ENCODE measurements around the gene SPCS1. TPM values are rescaled to one million over a fixed set of nuclear protein-coding genes. Genes with fewer than 3 reads are reported as not detected.

The SPCS1 gene
- total RNA-seq, 1 experiment from 2014 or later = 124 TPM

- H3K27me3 ChIP-seq (ENCODE audit: insufficient read depth, low read length) = no peaks in the 10 kb centered on the region
- H3K9me2 ChIP-seq (ENCODE audit: insufficient read depth) = no peaks in the 10 kb centered on the region
- BruUV-seq (replicated peaks) = no TSS peak
- H3K4me2 ChIP-seq (ENCODE audit: low read length) = no peak overlapping the region
- CTCF ChIA-PET = no interaction called here
- H3K4me3 ChIP-seq (replicated peaks in 1 of 2; ENCODE audit: low read depth in 1 of 2, low read length in 2 of 2) = no peak overlapping the region
- DNase-seq (ENCODE audit: low read depth, low spot score) (no peak), ATAC-seq (no peak)
- H3K36me3 ChIP-seq (ENCODE audit: control insufficient read depth in 1 of 2, insufficient read depth in 2 of 2, low read length in 2 of 2) = peaks cover 0 to 3% of the 10 kb centered on the region in 2 experiments; a peak in 1 of 4 replicates
- no peak overlapping the region for H3K9ac ChIP-seq (ENCODE audit: low read length)
- POLR2A ChIA-PET = no interaction called here
- H4K20me1 ChIP-seq (ENCODE audit: insufficient read depth) = no peaks in the 10 kb centered on the region
- H3K9me3 ChIP-seq (ENCODE audit: control insufficient read depth in 1 of 2, insufficient read depth in 1 of 2, low read depth in 1 of 2, low read length in 2 of 2) = no peaks in the 10 kb centered on the region
- H3K27ac ChIP-seq (ENCODE audit: low read depth, low read length) = no peak overlapping the region
- intact Hi-C loops (cut with micrococcal nuclease) = no loop called here
- no peak overlapping the region for H2AFZ ChIP-seq (ENCODE audit: low read depth, low read length, poor library complexity, severe bottlenecking)
- RAD21 ChIA-PET (ENCODE audit: low non-redundant PET in 1 of 2, low total read pairs in 2 of 2, uncharacterized antibody in 2 of 2, unreplicated experiment in 2 of 2) = no interaction called here
- no peaks in the 10 kb centered on the region for H3K4me1 ChIP-seq (ENCODE audit: control insufficient read depth in 1 of 2, insufficient read depth in 2 of 2, low read length in 2 of 2)
- no peaks in the 10 kb centered on the region for H3K79me2 ChIP-seq (ENCODE audit: insufficient read depth, low read length)
- TF ChIP-seq MAX (IDR thresholded peaks at IDR 0.05) (no peak), SIN3A (IDR thresholded peaks at IDR 0.05; ENCODE audit: low read depth) (no peak)
These were observed 18.0 kb downstream of the SPCS1 start for GRCh38 chr3:52723935-52724334.

- H3K4me2 ChIP-seq (ENCODE audit: low read length) = no peak overlapping the region
- H3K4me1 ChIP-seq (ENCODE audit: control insufficient read depth in 1 of 2, insufficient read depth in 2 of 2, low read length in 2 of 2) = no peaks in the 10 kb centered on the region
- H3K9me3 ChIP-seq (ENCODE audit: control insufficient read depth in 1 of 2, insufficient read depth in 1 of 2, low read depth in 1 of 2, low read length in 2 of 2) = no peaks in the 10 kb centered on the region
- no peaks in the 10 kb centered on the region for H3K27me3 ChIP-seq (ENCODE audit: insufficient read depth, low read length)
- intact Hi-C loops (cut with micrococcal nuclease) = no loop called here
- peaks cover 0 to 3% of the 10 kb centered on the region in 2 experiments; a peak in 1 of 4 replicates for H3K36me3 ChIP-seq (ENCODE audit: control insufficient read depth in 1 of 2, insufficient read depth in 2 of 2, low read length in 2 of 2)
- H3K9ac ChIP-seq (ENCODE audit: low read length) = no peak overlapping the region
- ChIA-PET CTCF (no interaction called here), RAD21 (ENCODE audit: low non-redundant PET in 1 of 2, low total read pairs in 2 of 2, uncharacterized antibody in 2 of 2, unreplicated experiment in 2 of 2) (no interaction called here), POLR2A (no interaction called here)
- H3K4me3 ChIP-seq (replicated peaks in 1 of 2; ENCODE audit: low read depth in 1 of 2, low read length in 2 of 2) = no peak overlapping the region
- no peak overlapping the region for H2AFZ ChIP-seq (ENCODE audit: low read depth, low read length, poor library complexity, severe bottlenecking)
- no peak overlapping the region for H3K27ac ChIP-seq (ENCODE audit: low read depth, low read length)
- no peaks in the 10 kb centered on the region for H3K9me2 ChIP-seq (ENCODE audit: insufficient read depth)
- no peak for DNase-seq (ENCODE audit: low read depth, low spot score)
- ATAC-seq = no peak
- no TSS peak for BruUV-seq (replicated peaks)
- H3K79me2 ChIP-seq (ENCODE audit: insufficient read depth, low read length) = no peaks in the 10 kb centered on the region
- H4K20me1 ChIP-seq (ENCODE audit: insufficient read depth) = no peaks in the 10 kb centered on the region
- TF ChIP-seq EGR1 (IDR thresholded peaks at IDR 0.05; ENCODE audit: low read depth) = no peak
- no peak for TF ChIP-seq SIN3A (IDR thresholded peaks at IDR 0.05; ENCODE audit: low read depth)
- TF ChIP-seq CEBPB (IDR thresholded peaks at IDR 0.05; ENCODE audit: low read depth) = no peak
- TF ChIP-seq REST (IDR thresholded peaks at IDR 0.05; ENCODE audit: low read depth) = no peak
- TF ChIP-seq SP1 (IDR thresholded peaks at IDR 0.05; ENCODE audit: low read depth) = no peak
- no peak for TF ChIP-seq ZBTB33 (IDR thresholded peaks at IDR 0.05; ENCODE audit: extremely low read depth, insufficient replicate concordance, low read length)
- no peak for TF ChIP-seq YY1 (IDR thresholded peaks at IDR 0.05; ENCODE audit: extremely low read depth, insufficient replicate concordance, low read depth, low read length)
- TF ChIP-seq SRF (IDR thresholded peaks at IDR 0.05; ENCODE audit: low read depth) = no peak
- no peak for TF ChIP-seq ZNF274 (IDR thresholded peaks at IDR 0.05; ENCODE audit: low read depth, low read length)
- no peak for TF ChIP-seq CBX3 (IDR thresholded peaks at IDR 0.05; ENCODE audit: low read depth)
- no peak for TF ChIP-seq MAX (IDR thresholded peaks at IDR 0.05)
- TF ChIP-seq EZH2phosphoT487 (IDR thresholded peaks at IDR 0.05; ENCODE audit: borderline replicate concordance) = no peak
- no peak for TF ChIP-seq ELF1 (IDR thresholded peaks at IDR 0.05; ENCODE audit: borderline replicate concordance, low read depth)
These were observed 18.6 kb downstream of the SPCS1 start for GRCh38 chr3:52724511-52724910.
